Karpas-422 (cell line): Measurements from ENCODE around the gene RXRB. TPM values are rescaled to one million over a fixed set of nuclear protein-coding genes. Genes with fewer than 3 reads are reported as not detected.

Source experiments
- DNase-seq: peaks from one replicate; pipeline ENCODE4 v3.0.0-alpha.2; 2015
- H2AFZ ChIP-seq: fragments of 200-600 bp; sonication (generic); 2 replicates; pipeline ENCODE4 v1.6.1; 2014; ENCODE audit warnings: antibody characterized with exemption, low read length, mixed read lengths
- H3K27ac ChIP-seq: fragments of 200-600 bp; sonication (generic); 2 replicates; pipeline ENCODE4 v1.5.1; 2014; ENCODE audit warnings: mild to moderate bottlenecking, low read length, moderate library complexity
- H3K27me3 ChIP-seq: fragments of 200-600 bp; sonication (generic); 2 replicates; pipeline ENCODE4 v1.6.1; 2014; ENCODE audit warnings: low read length, mixed read lengths
- H3K36me3 ChIP-seq: fragments of 200-600 bp; sonication (generic); 2 replicates; pipeline ENCODE4 v1.6.1; 2014; ENCODE audit warnings: low read length, mixed read lengths; ENCODE audit not compliant: insufficient read depth
- H3K4me1 ChIP-seq: fragments of 200-600 bp; sonication (generic); 2 replicates; pipeline ENCODE4 v1.6.1; 2014; ENCODE audit warnings: mild to moderate bottlenecking, low read length, mixed read lengths
- H3K4me2 ChIP-seq: fragments of 200-600 bp; sonication (generic); 2 replicates; pipeline ENCODE4 v1.6.1; 2014; ENCODE audit warnings: low read length, low read depth, mild to moderate bottlenecking; ENCODE audit not compliant: poor library complexity, severe bottlenecking
- H3K4me3 ChIP-seq: fragments of 200-600 bp; sonication (generic); 2 replicates; pipeline ENCODE4 v1.5.1; 2014; ENCODE audit warnings: mild to moderate bottlenecking, antibody characterized with exemption, low read length, mixed read lengths
- H3K79me2 ChIP-seq: fragments of 200-600 bp; sonication (generic); 2 replicates; pipeline ENCODE4 v1.6.1; 2014; ENCODE audit warnings: mild to moderate bottlenecking, low read length, mixed read lengths
- H3K9ac ChIP-seq: fragments of 200-600 bp; sonication (generic); 2 replicates; pipeline ENCODE4 v1.6.0; 2014; ENCODE audit warnings: low read length
- H3K9me2 ChIP-seq: fragments of 200-600 bp; sonication (generic), shearing (Covaris generic); replicated peaks from 2 replicates; pipeline ENCODE4 v1.6.0; 2014; ENCODE audit warnings: mild to moderate bottlenecking, low read length, moderate library complexity; ENCODE audit not compliant: insufficient read depth
- H3K9me3 ChIP-seq: fragments of 300-700, 200-600 bp; sonication (generic); 2 replicates; pipeline ENCODE4 v1.6.1; 2014; ENCODE audit warnings: low read length, mixed read lengths
- H4K20me1 ChIP-seq: fragments of 200-600 bp; sonication (generic); 2 replicates; pipeline ENCODE4 v1.6.1; 2014; ENCODE audit warnings: mild to moderate bottlenecking, antibody characterized with exemption, low read length, low read depth; ENCODE audit not compliant: insufficient read depth
- total RNA-seq: library from RNA; depleted of rRNA; stranded (reverse); fragments of >200 nt; shearing (Covaris generic); gene quantifications from 2 replicates; pipeline ENCODE4 v1.2.3, GENCODE V29; 2014; ENCODE audit warnings: low replicate concordance

The RXRB gene
- total RNA-seq, 1 experiment from 2014 or later: 26.2 TPM

GRCh38 chr6:33183071-33183683, 17.3 kb downstream of the RXRB start:
- H3K27ac ChIP-seq: no peak overlapping the region
- no peak overlapping the region for H3K4me2 ChIP-seq
- no peaks in the 10 kb centered on the region for H3K4me1 ChIP-seq
- H3K4me3 ChIP-seq: peak overlapping the region; percentile 2; the same call in 1 of the 2 replicates
- no peaks in the 10 kb centered on the region for H3K27me3 ChIP-seq
- DNase-seq: peak; percentile 60
- peak overlapping the region; percentile 97 for H2AFZ ChIP-seq
- H3K36me3 ChIP-seq: no peaks in the 10 kb centered on the region; the same call in 1 of the 2 replicates
- peaks cover 9% of the 10 kb centered on the region for H3K9me3 ChIP-seq
- no peak overlapping the region for H3K9ac ChIP-seq
- no peaks in the 10 kb centered on the region for H4K20me1 ChIP-seq
- H3K79me2 ChIP-seq: no peaks in the 10 kb centered on the region
- no peaks in the 10 kb centered on the region for H3K9me2 ChIP-seq

DNA sequence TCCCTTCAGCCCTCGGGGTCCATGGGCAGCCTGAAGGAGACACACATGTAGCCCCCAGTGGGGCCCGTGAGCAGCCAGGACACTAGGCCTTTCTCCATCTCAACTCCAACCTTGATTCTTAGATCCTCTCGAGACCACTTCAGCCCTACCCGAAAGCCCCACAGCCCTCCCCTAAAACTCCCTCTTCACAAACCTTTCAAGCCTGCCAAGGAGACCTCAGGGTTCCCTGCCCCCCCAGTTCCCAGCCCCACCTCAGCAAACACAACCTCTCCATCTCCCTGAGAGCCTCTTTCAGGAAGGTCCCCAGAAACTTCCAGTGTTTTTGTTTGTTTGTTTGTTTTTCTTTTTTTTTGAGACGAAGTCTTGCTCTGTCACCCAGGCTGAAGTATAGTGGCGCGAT, 19.3 kb downstream of the RXRB start:
- no peak overlapping the region for H3K9ac ChIP-seq
- peaks cover 9% of the 10 kb centered on the region for H3K9me3 ChIP-seq
- no peaks in the 10 kb centered on the region for H3K27me3 ChIP-seq
- DNase-seq: no peak
- H2AFZ ChIP-seq: no peak overlapping the region
- H3K4me1 ChIP-seq: no peaks in the 10 kb centered on the region
- no peaks in the 10 kb centered on the region for H4K20me1 ChIP-seq
- no peaks in the 10 kb centered on the region; the same call in 1 of the 2 replicates for H3K36me3 ChIP-seq
- no peak overlapping the region for H3K4me3 ChIP-seq
- H3K79me2 ChIP-seq: no peaks in the 10 kb centered on the region
- no peak overlapping the region for H3K4me2 ChIP-seq
- no peak overlapping the region for H3K27ac ChIP-seq
- H3K9me2 ChIP-seq: no peaks in the 10 kb centered on the region

DNA sequence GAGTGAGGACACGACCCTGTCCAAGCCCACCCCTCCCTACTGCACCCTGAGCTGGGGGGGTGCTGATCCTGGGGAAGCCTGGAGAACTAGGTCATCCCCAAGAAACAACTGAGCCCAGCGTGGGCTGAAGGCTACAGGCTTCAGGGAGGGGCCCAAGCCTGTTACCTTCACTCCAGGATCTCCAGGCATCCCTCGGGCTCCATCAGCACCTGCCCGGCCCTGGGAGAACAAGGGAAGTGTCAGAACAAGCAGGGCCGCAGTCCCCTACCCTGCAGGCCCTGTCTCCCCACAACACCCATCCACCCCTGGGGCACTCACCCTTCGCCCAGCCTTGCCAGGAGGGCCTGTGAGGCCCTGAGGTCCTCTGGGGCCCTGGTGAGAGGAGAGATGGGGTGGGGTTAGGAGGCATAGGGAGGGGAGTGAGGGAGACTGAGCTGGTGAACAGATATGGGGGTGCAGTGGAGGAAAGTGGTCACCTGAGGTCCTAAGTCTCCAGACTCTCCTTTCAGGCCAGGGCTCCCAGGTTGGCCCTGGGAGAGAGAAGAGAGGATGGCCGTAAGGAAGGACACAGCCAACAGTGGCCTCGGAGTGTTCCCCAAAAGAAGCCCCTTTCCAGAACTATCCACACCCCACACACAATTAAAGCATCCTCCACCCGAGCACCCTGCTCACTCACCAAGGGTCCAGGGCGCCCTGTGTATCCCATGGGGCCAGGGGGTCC, 21.6 kb downstream of the RXRB start:
- Histone ChIP-seq H2AFZ (no peak overlapping the region), H3K27ac (no peak overlapping the region), H3K4me1 (no peaks in the 10 kb centered on the region), H3K4me3 (no peak overlapping the region), H3K36me3 (no peaks in the 10 kb centered on the region; the same call in 1 of the 2 replicates), H3K4me2 (no peak overlapping the region), H3K9me2 (no peaks in the 10 kb centered on the region), H3K9ac (no peak overlapping the region), H4K20me1 (no peaks in the 10 kb centered on the region), H3K27me3 (no peaks in the 10 kb centered on the region), H3K79me2 (no peaks in the 10 kb centered on the region), H3K9me3 (peaks cover 9% of the 10 kb centered on the region)
- DNase-seq: no peak

- no peak overlapping the region for H3K4me2 ChIP-seq
- peaks cover 1% of the 10 kb centered on the region; the same call in 1 of the 2 replicates for H3K9me3 ChIP-seq
- H3K9ac ChIP-seq: no peak overlapping the region
- H3K4me1 ChIP-seq: no peaks in the 10 kb centered on the region
- DNase-seq: no peak
- no peak overlapping the region for H2AFZ ChIP-seq
- H4K20me1 ChIP-seq: no peaks in the 10 kb centered on the region
- H3K9me2 ChIP-seq: no peaks in the 10 kb centered on the region
- no peaks in the 10 kb centered on the region for H3K36me3 ChIP-seq
- no peak overlapping the region for H3K27ac ChIP-seq
- no peaks in the 10 kb centered on the region for H3K79me2 ChIP-seq
- no peak overlapping the region for H3K4me3 ChIP-seq
- no peaks in the 10 kb centered on the region for H3K27me3 ChIP-seq
These were observed 22.7 kb downstream of the RXRB start for GRCh38 chr6:33177552-33178446.

- H3K4me3 ChIP-seq: no peak overlapping the region
- H3K9me3 ChIP-seq: no peaks in the 10 kb centered on the region
- H3K4me1 ChIP-seq: no peaks in the 10 kb centered on the region
- H3K27me3 ChIP-seq: no peaks in the 10 kb centered on the region
- no peaks in the 10 kb centered on the region for H3K79me2 ChIP-seq
- no peaks in the 10 kb centered on the region for H3K9me2 ChIP-seq
- no peak for DNase-seq
- no peak overlapping the region for H2AFZ ChIP-seq
- no peak overlapping the region for H3K4me2 ChIP-seq
- no peak overlapping the region for H3K9ac ChIP-seq
- no peaks in the 10 kb centered on the region for H3K36me3 ChIP-seq
- H4K20me1 ChIP-seq: no peaks in the 10 kb centered on the region
- no peak overlapping the region for H3K27ac ChIP-seq
These were observed 23.6 kb downstream of the RXRB start for GRCh38 chr6:33176906-33177305.

DNA sequence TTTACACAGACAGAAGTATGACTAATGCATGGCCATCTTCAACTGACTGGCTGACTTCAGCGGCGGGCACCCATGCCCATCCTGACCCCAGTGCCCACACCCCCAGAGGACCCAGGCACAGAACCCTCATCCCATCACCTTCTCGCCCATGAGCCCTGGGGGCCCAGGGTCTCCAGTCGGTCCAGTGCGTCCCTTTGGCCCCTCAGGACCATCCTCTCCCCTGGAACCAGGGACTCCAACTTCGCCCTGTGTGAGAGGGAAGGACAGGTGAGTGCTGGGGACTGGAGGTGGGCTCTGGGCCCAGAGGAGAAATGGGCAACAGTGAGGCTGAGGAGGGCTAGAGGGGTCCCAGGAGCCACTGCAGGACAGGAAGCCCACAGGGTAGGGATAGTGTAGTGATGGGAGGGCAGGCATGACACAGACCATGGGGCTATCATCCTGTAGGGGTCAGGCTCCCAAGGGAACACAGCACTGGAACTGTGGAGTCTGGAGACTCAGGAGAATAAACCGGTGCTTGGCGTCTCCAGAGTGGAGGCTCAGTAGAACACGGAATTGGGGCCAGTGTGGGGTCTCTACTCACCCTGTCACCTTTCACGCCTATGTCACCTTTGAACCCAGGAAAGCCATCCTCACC, 24.9 kb downstream of the RXRB start:
- Histone ChIP-seq H3K9me3 (no peaks in the 10 kb centered on the region), H3K4me2 (no peak overlapping the region), H3K79me2 (no peaks in the 10 kb centered on the region), H2AFZ (no peak overlapping the region), H3K9me2 (no peaks in the 10 kb centered on the region), H3K27me3 (no peaks in the 10 kb centered on the region), H3K9ac (no peak overlapping the region), H3K4me1 (peaks cover 5% of the 10 kb centered on the region), H3K27ac (no peak overlapping the region), H3K4me3 (no peak overlapping the region), H4K20me1 (no peaks in the 10 kb centered on the region), H3K36me3 (no peaks in the 10 kb centered on the region)
- no peak for DNase-seq

GRCh38 chr6:33174784-33175183, 25.7 kb downstream of the RXRB start:
- H3K27ac ChIP-seq: no peak overlapping the region
- H3K9ac ChIP-seq: no peak overlapping the region
- no peak overlapping the region for H2AFZ ChIP-seq
- no peaks in the 10 kb centered on the region for H3K79me2 ChIP-seq
- no peak for DNase-seq
- H3K4me2 ChIP-seq: no peak overlapping the region
- H3K9me2 ChIP-seq: no peaks in the 10 kb centered on the region
- peaks cover 13% of the 10 kb centered on the region for H3K4me1 ChIP-seq
- no peaks in the 10 kb centered on the region for H3K9me3 ChIP-seq
- H4K20me1 ChIP-seq: no peaks in the 10 kb centered on the region
- no peaks in the 10 kb centered on the region for H3K36me3 ChIP-seq
- H3K4me3 ChIP-seq: no peak overlapping the region
- no peaks in the 10 kb centered on the region for H3K27me3 ChIP-seq
